HG02798 (cell line): ENCODE results near the gene DCAF4L1.

Experiments
- ATAC-seq: cut with Tn5 transposase; IDR thresholded peaks from one replicate; pipeline ENCODE4 v1.9.1; 2021; ENCODE audit warnings: mild to moderate bottlenecking; ENCODE audit not compliant: unreplicated experiment, poor library complexity

DCAF4L1 gene

DNA sequence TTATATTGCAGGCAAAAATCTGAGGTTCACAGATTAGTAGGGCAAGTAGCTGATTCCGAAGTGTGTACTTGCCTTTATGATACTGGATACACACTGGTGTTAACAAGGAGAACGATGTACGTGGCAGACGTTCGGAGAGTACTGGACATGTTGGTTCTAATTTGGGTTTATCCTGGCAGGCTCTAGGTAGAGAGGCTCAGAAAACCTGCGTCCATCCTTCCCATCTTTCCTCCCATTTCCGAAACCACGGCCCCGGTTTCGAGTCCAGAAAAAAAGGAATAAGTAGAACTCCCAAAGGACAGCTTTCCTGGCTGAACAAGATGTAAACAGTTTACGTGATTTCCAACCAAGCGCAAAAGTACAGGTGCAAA, 8.4 kb downstream of the DCAF4L1 start:
- peak; percentile 23 for ATAC-seq

DNA sequence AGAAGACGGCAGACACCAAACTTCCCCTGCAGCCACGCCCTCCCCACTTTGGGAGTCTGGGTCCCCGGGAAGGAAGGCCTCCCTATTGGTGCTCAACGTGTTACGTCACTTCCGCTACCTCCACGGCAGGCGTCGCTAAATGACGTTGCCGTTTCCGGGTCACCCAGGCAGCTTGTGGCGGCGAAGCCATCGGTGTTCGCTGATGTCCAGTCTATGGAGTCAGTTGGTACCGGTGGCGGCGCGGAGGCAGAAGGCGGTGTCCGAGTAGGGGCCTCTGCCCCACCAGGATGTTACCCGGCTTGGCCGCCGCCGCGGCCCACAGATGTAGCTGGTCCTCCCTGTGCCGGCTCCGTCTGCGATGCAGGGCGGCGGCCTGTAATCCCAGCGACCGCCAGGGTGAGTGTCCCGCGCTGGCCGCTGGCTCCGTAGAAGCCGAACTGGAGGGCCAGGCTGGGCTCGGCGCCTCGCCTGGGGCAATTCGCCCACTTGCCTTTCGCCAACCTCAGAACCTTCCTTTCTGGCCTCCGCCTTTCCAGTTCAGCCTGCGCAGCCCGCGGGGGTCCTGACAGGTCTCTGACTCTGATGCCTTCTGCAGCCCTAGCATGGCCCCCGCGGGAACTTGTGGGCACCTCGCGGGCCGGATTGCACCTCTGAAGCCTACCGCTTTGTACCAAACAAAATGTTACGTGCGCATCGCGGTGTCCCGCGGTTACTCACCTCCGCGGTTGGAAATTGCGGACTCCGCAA, 9.0 kb downstream of the DCAF4L1 start, which contains the start of gene SLC30A9:
TSS of gene SLC30A9 (plus strand) at position 166 of the 747 bp plus-strand sequence. CDS start at position 288, 122 bp downstream.
- ATAC-seq, result peak; percentile 100

DNA sequence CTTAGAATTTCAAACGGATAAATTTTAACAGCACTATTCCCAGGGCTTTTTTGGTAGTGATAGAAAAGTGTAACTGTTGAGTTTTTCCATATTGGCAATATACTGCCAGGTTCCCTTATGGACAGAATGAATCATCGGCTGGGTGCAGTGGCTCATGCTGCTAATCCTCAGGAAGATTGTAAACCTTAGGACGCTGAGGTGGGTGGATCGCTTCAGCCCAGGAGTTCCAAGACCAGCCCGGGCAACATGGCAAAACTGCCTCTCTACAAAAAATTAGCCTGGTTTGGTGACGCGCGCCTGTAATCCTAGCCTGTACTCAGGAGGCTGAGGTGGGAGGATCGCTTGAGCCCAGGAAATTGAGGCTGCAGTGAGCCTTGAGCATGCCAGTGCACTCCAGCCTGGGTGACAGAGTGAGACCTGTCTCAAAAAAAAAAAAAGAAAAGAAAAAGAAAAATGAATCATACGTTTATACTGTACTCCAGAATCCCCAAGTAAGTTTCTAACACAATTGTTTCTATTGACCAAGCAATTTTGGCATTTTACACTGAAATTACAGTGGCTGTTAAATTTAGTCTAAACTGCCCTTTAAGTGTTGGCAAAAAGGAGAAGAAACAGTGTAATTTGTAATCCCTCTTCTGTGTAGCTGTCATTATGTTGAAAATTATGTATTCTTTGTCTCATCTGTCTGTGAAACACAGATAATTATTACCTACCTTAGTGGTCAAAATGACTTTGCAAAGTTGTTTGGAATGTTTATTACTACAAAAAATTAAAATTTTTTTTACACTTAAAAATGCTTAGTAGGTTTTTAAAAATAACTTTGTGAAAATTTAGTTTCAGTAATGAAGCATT, 10.6 kb downstream of the DCAF4L1 start:
- no peak for ATAC-seq

DNA sequence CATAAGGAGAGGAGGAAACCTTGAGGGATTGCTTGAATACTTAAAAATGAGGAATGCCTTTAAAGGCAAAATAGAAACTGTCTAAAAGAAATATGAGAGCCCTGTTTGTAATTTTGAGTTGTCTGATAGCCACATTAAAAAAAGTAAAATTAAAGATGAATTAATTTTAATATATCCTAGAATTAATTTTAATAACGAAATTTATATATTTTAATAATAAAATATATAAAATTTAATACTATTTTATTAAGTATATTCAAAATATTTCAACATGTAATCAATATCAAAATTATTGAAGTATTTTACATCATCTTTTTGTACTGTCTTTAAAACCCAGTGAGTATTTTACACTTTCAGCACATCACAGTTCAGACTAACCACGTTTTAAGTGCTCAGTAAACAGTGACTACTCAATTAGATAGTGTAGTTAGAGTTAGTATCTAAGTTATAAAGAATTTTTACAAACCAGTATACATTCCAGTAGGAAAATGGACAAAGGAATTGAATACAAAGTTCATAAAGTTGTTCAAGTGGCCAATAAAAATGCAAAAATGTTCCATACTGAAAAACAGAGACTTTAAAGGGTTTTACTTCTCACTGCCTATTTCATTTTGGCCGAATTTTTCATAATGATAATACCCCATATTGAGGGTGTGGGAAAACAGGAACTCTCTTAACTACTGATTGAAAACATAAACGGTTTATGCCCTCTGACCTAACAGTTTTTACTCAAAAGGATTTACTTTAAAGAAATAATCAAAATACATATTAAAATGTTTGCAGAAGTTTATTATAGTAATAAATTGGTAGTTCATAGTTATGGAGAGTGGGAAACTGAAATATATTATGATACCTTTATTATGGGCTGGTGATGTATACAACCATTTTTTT, 11.7 kb downstream of the DCAF4L1 start:
- ATAC-seq, result no peak

DNA sequence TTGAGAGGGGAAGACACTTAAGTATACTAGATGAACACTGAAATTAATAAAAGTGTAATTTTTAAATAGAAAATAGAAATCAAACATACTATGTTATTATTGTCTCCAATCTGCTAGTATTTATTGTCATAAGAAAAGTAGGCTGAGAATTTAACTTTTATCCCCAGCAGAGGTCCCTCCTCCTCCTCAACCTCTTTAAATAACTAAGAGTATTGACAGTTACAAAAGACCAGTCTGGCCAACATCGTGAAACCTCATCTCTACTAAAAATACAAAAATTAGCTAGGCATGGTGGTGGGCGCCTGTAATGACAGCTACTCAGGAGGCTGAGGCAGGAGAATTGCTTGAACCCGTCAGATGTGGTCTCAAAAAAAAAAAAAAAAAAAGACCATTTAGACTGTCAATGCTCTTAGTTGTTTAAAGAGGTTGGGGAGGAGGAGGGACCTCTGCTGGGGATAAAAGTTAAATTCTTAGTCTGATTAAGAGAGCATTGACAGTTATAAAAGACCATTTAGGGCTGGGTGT, 13.0 kb downstream of the DCAF4L1 start:
- ATAC-seq, result no peak

DNA sequence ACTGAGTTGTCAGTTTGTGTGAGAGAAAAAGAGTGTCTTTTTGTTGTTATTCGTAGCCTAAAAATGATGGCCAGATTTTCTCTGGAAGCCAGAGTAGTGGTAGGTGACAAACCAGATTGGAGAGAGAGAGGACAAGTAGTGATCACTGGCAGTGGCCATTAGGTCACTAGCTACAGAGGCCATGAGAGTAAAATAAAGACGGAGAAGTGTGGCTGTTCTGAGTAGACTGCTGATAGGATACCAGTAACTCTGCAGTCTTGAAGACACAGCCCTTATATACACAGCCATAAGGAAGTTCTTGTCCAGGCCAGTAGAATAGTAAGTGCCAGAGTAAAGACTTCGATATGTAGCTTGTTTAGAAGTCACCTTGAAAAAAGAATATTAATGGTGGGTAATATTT, 16.5 kb downstream of the DCAF4L1 start:
- no peak for ATAC-seq

DNA sequence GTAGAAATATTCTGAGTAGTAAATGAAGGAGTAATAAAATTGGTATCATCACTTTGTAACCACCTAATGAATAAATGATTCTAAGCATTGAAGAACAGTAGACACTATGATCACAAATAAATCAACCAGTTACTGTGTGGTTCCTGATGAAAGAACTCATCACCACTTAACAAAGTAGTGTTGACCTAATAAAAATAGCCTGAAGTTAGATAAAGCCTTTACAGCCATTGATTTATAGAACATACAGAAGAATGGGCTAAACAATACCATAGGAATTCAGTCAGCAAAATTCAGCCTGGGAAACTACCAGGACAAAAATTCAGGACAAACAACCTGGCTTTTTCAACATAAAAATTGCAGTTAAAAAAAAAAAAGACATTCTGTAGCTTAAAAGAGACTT, 17.8 kb downstream of the DCAF4L1 start:
- ATAC-seq, result no peak

DNA sequence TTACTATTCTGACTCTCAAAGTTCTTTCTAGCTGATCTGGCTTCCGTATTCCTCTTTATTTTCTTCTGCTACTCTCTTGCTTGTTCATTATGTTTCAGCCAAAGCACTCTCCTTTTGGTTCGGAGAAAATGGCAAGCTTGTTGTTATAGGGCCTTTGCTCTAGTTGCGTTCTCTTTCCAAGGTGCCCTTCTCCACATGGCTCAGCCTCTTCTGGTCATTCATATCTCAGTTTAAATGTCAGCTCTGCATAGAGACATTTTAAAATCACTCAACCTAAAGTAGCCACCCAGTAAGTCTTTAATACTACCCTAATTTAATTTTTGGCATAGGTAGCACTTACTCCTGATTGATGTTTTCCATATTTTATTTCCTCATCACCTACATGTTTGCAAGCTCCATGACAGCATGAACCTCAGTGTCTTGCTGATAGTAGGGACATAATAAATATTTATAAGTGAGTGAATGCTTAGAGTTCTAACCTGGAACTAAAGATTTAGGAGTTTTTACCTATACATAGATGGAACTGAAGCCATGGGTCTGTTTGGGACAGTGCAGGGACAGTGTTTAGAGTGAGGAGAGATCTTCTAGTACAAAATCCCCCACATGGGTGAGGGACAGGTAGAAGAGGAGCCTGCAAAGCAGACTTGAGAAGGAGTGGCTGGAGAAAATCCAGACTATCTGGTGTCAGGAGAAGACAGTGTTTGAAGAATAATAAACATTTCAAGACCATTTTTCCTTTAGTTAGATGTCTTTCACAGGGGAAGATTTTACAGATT, 26.6 kb downstream of the DCAF4L1 start:
- ATAC-seq, result no peak

DNA sequence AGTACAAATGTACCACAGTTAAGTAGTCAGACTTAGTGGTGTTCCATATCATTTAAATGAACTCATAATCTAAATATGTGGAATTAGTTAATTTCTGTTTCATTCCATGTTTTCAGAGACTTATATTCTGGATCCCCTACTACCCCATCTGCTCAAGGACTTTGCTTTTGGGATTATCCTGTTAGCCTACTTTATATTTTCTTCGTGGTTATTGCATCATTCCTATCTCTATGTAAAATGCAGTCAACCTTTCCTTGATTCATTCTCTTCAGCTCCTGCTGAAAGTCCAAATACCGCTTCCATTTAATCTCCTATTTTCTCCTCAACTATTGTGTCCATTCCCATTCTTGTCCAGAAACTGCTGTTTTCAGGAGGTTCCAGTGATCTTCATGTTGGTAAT, 33.9 kb downstream of the DCAF4L1 start:
- ATAC-seq, result no peak

DNA sequence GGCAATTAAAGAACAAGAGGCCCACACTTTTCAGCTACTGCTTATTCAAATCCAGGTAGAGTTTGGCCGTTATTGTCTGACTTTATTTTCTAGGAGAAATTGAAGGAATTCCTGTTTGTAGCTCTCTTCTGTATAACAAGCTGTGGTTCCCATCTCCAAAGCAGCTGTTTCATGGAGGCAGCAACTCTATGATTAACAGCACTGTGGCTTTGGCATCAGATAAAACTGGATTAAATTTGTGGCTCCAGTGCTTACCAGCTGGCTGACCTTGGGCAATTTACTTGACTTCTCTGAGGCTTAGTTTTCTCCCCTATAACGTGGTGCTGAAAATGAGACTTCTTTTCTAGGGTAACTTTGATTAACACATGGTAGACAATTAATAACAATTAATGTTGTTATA, 36.9 kb downstream of the DCAF4L1 start:
- no peak for ATAC-seq
